ENCODE data around the gene DBX1. TPM values are rescaled to one million over a fixed set of nuclear protein-coding genes. Genes with fewer than 3 reads are reported as not detected.
A peak's percentile ranks its signal among the peaks of the same experiment; 100 is the strongest.

The DBX1 gene
- total RNA-seq, 1 donor from 2014 or later: not detected

GRCh38 chr11:20126724-20127123 lies 33.6 kb downstream of the DBX1 start:
- DNase-seq (ENCODE audit: low read depth in 2 of 2): no peak

GRCh38 chr11:20125927-20126326 lies 34.3 kb downstream of the DBX1 start:
- no peak for DNase-seq (ENCODE audit: low read depth in 2 of 2)

- no peak for DNase-seq (ENCODE audit: low read depth in 2 of 2)
These were observed 38.1 kb downstream of the DBX1 start for GRCh38 chr11:20122131-20122530.

DNA sequence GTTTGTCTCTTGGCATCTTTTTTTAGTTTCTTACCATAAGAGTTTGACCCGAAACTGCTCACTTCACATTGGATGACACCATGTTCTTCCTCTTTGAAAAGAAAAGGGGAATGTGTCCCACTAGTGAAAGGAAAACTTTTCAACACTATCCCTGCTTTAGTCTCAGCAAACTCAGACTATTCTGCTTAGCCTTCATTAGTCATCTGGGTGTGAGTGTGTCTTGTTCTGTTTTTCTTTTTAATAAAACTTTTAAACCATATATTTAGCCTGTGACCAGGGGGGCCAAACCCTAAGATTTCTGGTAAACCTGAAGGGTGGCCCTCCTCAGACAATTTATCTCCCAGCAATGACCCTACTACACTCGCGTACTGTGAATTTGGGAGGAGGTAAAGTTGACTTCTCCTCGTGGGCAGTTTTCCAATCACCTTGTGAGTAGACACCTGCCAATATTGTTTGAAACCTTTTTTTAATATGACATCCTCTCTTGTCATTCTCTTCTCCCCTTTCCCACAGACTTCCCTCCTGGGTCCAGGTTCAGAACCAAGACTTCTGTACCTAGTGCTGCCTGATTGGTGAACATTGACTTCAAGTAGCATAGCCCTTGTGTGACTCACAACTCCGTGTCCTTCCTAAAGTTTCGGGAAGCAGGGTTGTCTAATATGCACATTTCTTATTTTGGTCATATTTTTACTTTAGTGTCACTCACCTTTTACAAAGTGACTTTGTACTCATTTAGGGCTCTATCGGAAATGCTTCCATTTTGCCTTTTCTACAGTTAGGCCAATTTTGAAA lies 39.9 kb downstream of the DBX1 start:
- DNase-seq (ENCODE audit: low read depth in 2 of 2): no peak

- DNase-seq (ENCODE audit: low read depth in 2 of 2): no peak
These were observed 41.0 kb downstream of the DBX1 start for GRCh38 chr11:20119315-20119714.

- no peak for DNase-seq (ENCODE audit: low read depth in 2 of 2)
These were observed 42.1 kb downstream of the DBX1 start for GRCh38 chr11:20118209-20118608.

DNA sequence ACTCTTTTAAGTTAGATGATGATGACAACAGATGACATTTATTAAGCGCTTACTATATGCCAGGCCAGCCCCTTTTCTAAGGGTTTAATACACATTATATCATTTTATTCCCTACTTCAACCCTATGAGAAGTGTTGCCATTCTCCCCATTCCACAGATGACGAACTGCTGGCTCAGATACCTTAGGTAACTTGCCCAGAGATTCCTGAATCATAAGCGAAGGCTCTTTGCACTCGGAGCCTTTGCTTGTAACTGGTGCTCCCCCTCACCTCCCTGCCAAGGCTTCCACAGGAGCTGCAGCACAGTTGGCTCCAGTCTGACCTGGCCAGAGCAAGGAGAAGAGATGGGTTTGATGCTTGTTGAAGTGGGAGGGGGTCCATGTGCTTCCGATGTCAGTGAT lies 43.0 kb downstream of the DBX1 start:
- no peak for DNase-seq (ENCODE audit: low read depth in 2 of 2)

GRCh38 chr11:20116825-20117224 lies 43.5 kb downstream of the DBX1 start:
- no peak for DNase-seq (ENCODE audit: low read depth in 2 of 2)

- DNase-seq (ENCODE audit: low read depth in 2 of 2): no peak
These were observed 45.7 kb downstream of the DBX1 start for GRCh38 chr11:20114588-20114987.

DNA sequence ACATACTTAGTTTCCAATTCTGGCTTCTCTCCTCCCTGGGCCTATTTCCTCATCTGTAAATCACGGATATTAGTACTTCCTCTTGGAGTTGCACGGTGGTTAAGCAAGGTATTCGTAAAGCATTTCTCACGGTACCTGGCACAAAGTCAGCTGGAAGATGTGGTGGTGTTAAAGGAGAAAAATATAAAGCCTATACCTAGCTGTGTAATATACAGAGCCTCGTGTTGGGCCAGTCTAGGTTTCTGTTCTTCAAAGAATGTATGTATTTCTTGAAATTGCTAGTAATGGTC lies 47.2 kb downstream of the DBX1 start:
- peak in 1 of 2 donors; percentile 25 for DNase-seq (ENCODE audit: low read depth in 2 of 2)

DNA sequence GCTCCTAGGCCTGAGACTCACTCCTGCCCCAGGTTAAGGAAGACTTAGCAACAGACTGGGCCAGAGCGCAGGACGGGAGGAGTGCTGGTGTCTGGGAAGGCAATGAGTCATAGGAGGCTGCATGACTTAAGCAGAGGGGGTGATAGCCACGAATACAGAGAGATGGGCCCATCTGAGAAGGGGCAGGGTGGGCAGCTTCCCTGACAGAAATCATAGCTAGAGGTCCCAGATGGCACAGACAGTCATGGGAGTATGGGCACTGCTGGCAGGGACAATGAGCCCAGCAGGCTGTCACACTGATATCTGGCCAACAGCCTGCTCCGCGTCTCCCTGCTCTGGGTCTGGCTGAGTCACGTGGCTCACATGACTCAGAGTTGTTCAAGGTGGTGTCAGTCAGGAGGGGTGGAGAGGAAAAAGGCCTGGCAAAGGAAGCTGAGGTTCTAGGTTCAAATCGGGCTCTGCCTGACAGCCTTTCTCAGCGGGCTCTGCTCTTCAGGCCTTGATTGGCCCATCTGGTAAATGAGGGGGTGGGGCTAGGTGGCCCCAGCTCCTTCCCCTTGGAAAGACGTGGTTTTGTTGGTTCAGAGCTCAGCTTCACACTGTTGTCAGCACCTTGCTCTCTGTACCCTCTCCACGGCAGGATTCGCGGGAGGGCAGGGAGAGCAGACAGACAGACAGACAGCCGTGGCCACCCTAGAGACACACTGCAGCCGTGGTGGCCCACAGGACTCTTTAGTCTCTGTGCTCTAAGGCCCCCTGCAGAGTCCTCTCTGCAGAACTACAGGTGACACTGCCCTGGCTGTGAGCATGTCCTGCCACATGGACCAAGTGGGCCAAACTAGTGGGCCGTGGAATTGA lies 47.8 kb downstream of the DBX1 start:
- DNase-seq (ENCODE audit: low read depth in 2 of 2): peak; percentile 73 to 96

DNA sequence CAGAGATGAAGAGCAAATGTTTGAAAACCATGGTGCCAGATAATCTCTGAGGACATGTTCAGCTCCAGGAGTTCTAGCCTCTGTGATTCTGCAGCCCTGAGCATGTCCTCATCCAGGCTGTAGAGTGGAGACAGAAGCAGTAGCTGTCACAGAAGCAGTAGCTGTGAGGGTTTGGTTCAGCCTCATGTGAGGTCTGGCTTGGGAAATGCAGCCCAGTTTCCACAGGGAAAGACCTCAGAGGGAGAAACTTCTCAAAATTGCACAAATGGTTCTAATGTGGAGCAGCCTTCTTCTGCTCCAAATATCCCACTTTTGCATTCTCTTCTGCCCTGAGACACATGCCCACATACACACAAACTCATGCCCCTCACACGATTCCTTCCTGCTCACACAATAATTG lies 48.4 kb downstream of the DBX1 start:
- no peak for DNase-seq (ENCODE audit: low read depth in 2 of 2)

DNA sequence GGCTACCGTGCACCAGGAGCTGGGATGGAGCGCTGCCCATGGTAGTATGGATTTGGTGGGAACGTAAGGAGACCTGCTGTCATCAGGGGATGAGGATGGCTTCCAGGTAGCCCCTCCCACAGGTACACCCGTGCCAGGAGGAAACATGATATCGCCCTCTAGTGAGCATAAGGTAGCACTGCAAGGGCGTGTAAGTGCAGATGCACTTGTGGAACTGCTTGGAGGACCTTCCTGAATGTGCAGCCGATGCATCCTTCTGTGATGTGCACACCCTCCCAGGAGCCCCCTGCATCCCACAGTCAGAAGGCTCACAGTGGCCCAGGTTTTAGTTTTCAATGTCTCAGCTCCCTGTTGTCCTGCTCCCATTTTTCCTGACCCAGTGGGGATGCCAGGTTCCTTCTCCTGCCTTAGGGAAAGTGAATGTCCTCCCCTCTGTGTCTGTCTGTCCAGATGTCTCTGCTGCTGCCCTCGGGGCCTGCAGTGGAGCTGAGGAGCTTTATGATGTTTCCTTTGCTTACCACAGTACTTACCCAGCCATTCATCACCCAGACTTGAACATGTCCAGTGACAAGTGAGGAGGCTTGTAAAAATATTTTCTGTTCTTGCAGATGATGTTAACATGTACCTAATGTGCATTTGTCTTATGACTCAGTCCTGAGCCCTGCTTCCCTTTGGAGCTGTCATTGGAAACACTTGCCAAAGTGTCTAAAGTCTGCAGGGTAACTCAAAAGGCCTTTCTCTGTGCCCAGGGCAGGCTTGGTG lies 49.2 kb downstream of the DBX1 start:
- DNase-seq (ENCODE audit: low read depth in 2 of 2): peak in 1 of 2 donors; percentile 63

GRCh38 chr11:20109731-20110445 lies 50.4 kb downstream of the DBX1 start:
- peak in 1 of 2 donors; percentile 43 for DNase-seq (ENCODE audit: low read depth in 2 of 2)

Other genes with a start within 250 kb of the DBX1 start
- 45.1 and 46.2 TPM in 2 replicates for gene HTATIP2, start 203.2 kb upstream of the DBX1 start, total RNA-seq
- 13.1 and 13.5 TPM in 2 replicates for gene PRMT3, start 227.2 kb upstream of the DBX1 start, total RNA-seq